Activated CD8-positive, alpha-beta memory T cell treated with anti-CD3 and anti-CD28 coated beads, Interleukin-2, amount 50 U/mL, for 48 hours (primary cell): Measurements from ENCODE around the gene MMS22L.

ENCODE experiments used
- DNase-seq: peaks from one replicate; pipeline ENCODE4 v3.0.0-alpha.2; 2020

The MMS22L gene, protein sequence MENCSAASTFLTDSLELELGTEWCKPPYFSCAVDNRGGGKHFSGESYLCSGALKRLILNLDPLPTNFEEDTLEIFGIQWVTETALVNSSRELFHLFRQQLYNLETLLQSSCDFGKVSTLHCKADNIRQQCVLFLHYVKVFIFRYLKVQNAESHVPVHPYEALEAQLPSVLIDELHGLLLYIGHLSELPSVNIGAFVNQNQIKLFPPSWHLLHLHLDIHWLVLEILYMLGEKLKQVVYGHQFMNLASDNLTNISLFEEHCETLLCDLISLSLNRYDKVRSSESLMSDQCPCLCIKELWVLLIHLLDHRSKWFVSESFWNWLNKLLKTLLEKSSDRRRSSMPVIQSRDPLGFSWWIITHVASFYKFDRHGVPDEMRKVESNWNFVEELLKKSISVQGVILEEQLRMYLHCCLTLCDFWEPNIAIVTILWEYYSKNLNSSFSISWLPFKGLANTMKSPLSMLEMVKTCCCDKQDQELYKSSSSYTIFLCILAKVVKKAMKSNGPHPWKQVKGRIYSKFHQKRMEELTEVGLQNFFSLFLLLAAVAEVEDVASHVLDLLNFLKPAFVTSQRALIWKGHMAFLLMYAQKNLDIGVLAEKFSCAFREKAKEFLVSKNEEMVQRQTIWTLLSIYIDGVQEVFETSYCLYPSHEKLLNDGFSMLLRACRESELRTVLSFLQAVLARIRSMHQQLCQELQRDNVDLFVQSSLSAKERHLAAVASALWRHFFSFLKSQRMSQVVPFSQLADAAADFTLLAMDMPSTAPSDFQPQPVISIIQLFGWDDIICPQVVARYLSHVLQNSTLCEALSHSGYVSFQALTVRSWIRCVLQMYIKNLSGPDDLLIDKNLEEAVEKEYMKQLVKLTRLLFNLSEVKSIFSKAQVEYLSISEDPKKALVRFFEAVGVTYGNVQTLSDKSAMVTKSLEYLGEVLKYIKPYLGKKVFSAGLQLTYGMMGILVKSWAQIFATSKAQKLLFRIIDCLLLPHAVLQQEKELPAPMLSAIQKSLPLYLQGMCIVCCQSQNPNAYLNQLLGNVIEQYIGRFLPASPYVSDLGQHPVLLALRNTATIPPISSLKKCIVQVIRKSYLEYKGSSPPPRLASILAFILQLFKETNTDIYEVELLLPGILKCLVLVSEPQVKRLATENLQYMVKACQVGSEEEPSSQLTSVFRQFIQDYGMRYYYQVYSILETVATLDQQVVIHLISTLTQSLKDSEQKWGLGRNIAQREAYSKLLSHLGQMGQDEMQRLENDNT

DNA sequence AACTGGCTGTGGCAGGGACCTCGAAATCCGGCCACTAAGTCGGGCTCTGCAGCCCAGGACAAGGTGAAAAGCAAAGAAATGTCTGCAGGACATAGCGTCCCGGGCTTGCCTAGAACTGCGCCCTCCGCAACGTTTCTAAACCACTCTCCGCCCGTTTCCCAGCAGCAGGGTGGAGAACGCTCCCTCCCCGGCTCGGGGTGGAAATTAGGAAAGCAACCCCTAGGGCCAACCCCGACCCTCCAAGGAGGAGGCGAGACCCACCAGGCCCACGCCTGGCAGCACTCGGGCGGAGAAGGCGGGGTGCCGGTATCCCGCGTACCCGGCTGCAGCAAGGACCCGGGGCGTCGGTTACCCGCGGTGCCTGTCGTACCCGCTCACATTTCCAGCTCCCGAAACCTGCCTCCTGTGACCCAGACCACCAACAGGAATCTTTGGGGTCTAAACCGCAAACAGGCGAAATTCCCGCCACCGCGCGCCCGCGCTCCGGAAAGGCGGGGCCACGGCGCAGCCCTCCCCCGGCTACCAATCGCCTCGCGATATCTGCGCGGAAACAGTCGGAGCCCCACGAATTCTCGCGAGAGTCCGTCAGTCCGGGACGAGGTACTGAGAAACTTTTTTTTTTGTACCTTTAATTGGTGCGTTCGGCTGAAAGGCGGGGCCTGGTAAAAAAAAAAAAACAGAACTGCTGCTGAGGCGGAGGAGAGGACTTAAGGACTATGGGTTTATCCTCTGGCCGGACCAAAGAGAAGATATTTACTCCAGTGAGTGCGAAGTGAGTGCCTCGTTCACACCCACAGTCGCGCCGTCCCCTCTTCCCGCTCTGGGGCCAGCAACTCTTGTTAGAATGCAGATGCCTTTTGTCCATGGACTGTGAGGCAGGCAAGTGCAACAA is at the start of gene MMS22L:
MMS22L (minus strand) TSS at position 491 of the 892 bp plus-strand sequence. CDS start 739 bp downstream, outside the sequence.
- DNase-seq, result peak; percentile 92

DNA sequence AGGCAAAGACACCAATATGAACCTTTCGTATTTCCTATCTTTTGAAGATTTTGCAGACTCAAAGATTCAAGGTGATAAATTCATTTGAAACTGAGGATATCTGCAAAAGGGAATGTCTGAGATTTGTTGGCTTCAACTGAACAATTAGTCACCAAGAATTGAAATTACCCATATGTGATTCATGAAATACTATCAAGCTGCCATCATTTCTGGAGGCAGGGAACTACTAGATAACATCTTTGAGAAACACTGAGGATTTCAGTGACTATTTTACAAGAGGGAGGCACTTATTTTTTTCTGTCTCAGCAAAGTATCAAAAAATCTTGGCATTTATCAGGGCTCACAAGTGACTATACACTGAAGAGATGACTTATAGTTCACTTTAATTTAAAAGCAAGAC is 39.8 kb upstream of the MMS22L start:
- no peak for DNase-seq

- DNase-seq, result no peak
These were observed 39.2 kb upstream of the MMS22L start for GRCh38 chr6:97322226-97322625.

GRCh38 chr6:97316978-97317377 is 34.0 kb upstream of the MMS22L start:
- DNase-seq, result no peak

- no peak for DNase-seq
These were observed 29.2 kb upstream of the MMS22L start for GRCh38 chr6:97312241-97312640.

DNA sequence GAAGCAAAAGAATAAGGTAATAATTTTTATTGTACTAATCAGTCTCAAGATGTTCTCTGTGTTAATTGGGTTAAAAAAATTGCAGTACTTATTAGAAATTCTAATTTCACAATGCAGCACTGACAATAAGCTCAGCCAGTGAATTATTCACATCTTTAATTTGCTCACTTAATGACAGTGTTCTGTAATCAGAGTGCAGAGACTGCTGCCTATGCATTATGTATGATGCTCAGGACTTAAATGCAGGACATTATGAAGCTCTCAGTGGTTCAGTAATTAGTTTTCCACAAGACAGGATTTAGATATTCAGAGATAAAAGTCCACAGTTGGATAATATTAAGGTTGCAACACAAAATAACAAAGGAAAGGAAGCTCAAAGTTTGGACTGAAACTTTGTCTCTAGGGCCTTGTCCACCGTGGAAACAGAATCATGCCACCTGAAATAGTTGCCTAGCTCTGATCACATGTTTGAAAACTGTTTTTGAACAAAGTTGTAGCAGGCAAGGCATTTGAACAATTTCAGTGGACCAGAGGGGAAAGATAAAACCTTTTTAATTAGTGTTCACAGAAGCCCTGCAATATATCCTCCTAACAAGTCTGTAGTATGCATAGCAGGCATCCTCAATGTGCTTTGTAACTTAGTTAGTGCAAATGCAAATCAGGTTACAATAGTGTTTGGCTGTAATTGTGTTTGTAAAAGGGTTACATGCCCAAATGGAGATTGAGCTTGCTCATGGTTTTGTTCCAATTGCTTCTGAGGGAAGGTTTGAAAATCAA is 23.7 kb upstream of the MMS22L start:
- no peak for DNase-seq

DNA sequence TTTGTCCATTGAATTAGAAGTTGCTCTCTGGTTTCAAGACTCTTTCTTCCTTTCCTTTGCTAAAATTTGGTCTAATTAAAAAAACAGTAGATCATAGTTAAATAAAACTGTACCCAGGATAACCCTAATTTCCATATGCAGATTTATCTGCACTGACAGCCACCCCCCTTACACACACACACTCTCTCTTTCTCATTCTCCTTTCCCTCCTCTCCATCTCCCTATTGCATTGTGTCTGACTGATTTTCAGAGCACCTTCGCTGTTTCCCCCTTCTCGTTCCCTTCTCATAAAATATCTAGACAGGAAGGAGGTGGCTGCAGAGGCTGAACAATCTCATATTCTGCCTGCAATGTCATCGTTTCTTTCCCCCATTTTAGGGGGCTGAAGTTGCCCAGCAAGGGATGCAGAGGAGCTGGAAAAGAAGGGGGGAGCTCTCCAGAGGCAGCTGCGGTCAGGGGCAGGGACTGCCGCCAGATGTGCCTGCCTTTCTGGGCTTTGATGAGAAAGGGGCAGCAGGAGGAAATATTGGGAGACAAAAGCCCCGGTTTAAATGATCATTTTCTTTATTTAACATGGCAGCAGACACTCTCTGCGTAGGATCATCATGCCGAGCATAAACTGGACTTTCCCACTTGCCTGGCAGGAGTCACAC is 22.5 kb upstream of the MMS22L start:
- no peak for DNase-seq

GRCh38 chr6:97304701-97305100 is 21.7 kb upstream of the MMS22L start:
- DNase-seq, result no peak

GRCh38 chr6:97294451-97294850 is 11.4 kb upstream of the MMS22L start:
- no peak for DNase-seq

DNA sequence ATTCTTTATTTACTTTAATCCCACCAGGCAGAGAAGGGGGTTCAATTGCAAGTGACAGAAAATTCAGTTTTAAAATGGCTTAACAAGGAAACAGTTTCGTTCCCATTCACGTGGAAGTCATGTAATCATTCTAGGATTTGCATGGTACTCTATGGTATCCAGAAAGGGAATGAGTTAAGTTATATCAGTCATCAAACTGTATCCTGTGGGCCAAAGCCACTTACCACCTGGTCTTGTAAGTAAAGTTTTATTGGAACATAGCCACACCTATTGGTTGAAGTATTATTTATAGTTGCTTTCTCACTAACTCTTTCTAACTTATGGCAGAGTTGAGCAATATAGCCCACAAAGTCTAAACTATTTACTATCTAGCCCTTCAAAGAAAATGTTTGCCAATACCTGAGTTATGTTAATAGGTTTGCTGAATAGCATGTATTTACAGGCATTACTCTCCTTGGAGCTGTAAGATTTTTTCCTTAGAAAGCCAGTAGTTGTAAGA is 10.2 kb upstream of the MMS22L start:
- DNase-seq, result no peak

- DNase-seq, result no peak
These were observed 9.7 kb upstream of the MMS22L start for GRCh38 chr6:97292671-97293070.

DNA sequence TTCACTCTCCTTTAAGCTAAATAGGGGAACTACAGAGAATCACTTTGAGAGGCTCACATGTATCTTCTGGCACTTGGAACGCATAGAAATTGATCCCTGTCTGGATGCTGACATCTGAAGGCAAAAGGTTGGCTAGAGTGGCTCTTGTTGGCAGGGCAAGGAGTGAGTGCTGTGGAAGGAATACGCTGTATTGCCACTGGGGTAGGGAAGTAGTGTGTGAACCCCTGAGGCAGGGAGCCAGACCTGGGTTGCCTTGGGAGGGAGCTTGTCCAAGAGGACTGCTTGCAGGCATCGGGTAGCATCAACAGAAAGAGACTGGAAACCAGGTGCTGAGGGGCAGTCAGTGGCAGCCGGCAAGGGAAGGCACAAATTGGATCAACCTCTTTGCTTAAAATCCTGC is 8.9 kb upstream of the MMS22L start:
- DNase-seq, result no peak

GRCh38 chr6:97289332-97289731 is 6.3 kb upstream of the MMS22L start:
- no peak for DNase-seq

GRCh38 chr6:97288188-97288587 is 5.2 kb upstream of the MMS22L start:
- no peak for DNase-seq

DNA sequence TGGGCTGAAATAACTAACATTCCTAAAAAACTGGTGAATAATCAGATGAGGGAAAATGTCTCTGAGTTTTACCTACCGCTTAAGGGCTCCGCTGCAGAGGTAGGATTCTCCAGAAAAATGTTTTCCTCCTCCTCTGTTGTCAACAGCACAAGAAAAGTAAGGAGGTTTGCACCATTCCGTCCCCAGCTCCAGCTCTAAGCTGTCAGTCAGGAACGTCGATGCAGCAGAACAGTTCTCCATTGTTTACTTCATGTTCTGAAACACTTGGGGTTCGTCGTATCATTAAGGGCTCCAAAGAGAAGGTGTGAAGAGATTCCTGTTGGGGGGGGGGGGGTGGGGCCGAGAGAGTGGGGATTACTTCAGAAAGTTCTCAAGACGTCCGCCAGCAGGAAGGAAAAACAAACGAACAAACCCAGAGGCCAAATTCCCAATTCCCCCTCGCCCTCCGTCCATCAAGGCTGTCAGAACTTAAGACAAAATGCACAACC is 734 bp downstream of the MMS22L start:
- no peak for DNase-seq

GRCh38 chr6:97280766-97281165 is 2.2 kb downstream of the MMS22L start:
- DNase-seq, result no peak

DNA sequence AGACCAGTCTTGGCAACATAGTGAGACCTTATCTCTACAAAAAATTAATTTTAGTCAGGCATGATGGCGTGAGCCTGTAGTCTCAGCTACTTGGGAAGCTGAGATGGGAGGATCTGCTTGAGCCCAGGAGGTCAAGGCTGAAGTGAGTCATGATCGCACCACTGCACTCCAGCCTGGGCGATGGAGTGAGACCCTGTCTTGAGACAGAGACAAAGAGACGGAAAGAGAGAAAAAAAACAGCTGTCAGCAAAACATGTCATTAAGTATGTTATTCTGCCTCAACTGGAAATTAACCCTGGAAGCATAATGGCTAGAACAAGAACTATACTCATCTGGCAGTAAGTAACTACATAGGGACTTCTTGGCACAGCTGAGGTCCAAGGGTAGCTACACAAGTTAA is 7.2 kb downstream of the MMS22L start:
- no peak for DNase-seq

DNA sequence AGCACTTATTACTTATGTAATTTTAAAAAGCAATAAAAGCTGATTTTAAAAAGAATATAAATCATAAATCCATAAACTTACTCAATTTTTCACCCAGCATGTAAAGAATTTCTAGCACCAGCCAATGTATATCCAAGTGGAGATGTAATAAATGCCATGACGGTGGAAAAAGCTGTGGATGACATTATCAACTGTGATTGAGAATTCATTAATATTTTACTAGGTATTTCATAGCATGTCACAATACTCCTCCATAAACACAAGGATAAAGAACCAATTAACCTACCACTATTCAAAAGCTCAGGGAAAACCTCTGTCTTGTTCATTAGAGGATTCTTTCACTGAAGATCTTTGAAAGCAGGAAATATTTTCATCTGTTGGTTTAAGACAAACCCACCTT is 13.2 kb downstream of the MMS22L start:
- DNase-seq, result no peak

DNA sequence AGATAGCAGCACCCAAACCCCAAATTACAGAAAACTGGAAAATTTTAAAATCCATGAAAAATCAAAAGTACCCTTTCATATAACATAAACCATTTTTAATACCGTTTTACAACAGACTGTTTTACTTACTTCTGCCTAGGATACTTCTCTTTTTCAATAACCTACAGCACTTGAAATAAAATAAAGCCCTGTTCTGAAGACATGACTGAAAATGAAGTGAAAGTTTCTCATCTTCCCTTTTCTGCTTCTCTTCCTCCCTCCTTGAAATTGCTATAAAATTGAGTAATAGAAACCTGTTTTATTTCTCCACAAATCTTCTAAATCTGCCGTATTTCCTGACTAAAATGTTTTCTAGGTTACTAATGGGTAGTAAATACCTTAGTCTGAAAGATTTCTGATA is 20.3 kb downstream of the MMS22L start:
- no peak for DNase-seq

DNA sequence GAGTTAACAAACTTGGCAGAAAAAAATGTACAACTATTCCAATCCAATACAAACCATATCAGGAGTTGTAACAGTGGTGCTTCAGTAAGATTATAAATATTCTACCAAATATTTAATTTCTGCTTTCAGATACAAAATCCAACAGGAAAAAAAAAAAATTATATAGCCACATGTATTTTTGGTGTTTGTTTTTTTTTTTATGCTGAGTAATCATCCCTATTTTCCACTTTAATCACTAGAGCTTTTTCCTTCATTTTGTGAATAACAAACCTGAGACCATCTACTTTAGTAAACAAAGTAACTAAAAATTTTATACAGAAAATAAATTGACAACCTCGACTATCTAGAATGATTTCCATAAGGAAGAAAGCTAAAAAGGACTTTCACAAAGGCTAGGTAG is 36.2 kb downstream of the MMS22L start:
- no peak for DNase-seq
